ENCODE measurements around the gene TBX18.

TBX18 gene

GRCh38 chr6:84743616-84744015 is 20.8 kb downstream of the TBX18 start:
- no peak for DNase-seq (ENCODE audit: low spot score)

- DNase-seq (ENCODE audit: low spot score), result no peak
These were observed 24.0 kb downstream of the TBX18 start for GRCh38 chr6:84740385-84740784.

- no peak for DNase-seq (ENCODE audit: low spot score)
These were observed 24.6 kb downstream of the TBX18 start for GRCh38 chr6:84739866-84740208.

GRCh38 chr6:84738996-84739865 is 25.2 kb downstream of the TBX18 start:
- no peak for DNase-seq (ENCODE audit: low spot score)

- DNase-seq (ENCODE audit: low spot score), result no peak
These were observed 30.5 kb downstream of the TBX18 start for GRCh38 chr6:84733889-84734288.

- no peak for DNase-seq (ENCODE audit: low spot score)
These were observed 32.5 kb downstream of the TBX18 start for GRCh38 chr6:84731901-84732300.

- no peak for DNase-seq (ENCODE audit: low spot score)
These were observed 33.0 kb downstream of the TBX18 start for GRCh38 chr6:84731401-84731800.

GRCh38 chr6:84728602-84729001 is 35.8 kb downstream of the TBX18 start:
- no peak for DNase-seq (ENCODE audit: low spot score)

- no peak for DNase-seq (ENCODE audit: low spot score)
These were observed 45.2 kb downstream of the TBX18 start for GRCh38 chr6:84719152-84719551.

GRCh38 chr6:84718038-84718955 is 46.1 kb downstream of the TBX18 start:
- no peak for DNase-seq (ENCODE audit: low spot score)

GRCh38 chr6:84709121-84709520 is 55.3 kb downstream of the TBX18 start:
- no peak for DNase-seq (ENCODE audit: low spot score)

GRCh38 chr6:84707171-84707570 is 57.2 kb downstream of the TBX18 start:
- no peak for DNase-seq (ENCODE audit: low spot score)

- no peak for DNase-seq (ENCODE audit: low spot score)
These were observed 68.2 kb downstream of the TBX18 start for GRCh38 chr6:84696166-84696565.

GRCh38 chr6:84691978-84692623 is 72.3 kb downstream of the TBX18 start:
- no peak for DNase-seq (ENCODE audit: low spot score)

GRCh38 chr6:84688141-84688873 is 76.1 kb downstream of the TBX18 start:
- no peak for DNase-seq (ENCODE audit: low spot score)

- no peak for DNase-seq (ENCODE audit: low spot score)
These were observed 77.0 kb downstream of the TBX18 start for GRCh38 chr6:84687431-84687830.

GRCh38 chr6:84685983-84686584 is 78.3 kb downstream of the TBX18 start:
- no peak for DNase-seq (ENCODE audit: low spot score)

GRCh38 chr6:84681693-84682326 is 82.6 kb downstream of the TBX18 start:
- no peak for DNase-seq (ENCODE audit: low spot score)

GRCh38 chr6:84675651-84676050 is 88.7 kb downstream of the TBX18 start:
- DNase-seq (ENCODE audit: low spot score), result no peak

- no peak for DNase-seq (ENCODE audit: low spot score)
These were observed 90.0 kb downstream of the TBX18 start for GRCh38 chr6:84674395-84674794.

GRCh38 chr6:84671183-84671582 is 93.2 kb downstream of the TBX18 start:
- DNase-seq (ENCODE audit: low spot score), result no peak
